Measurements from ENCODE around the gene LASP1. TPM values are rescaled to one million over a fixed set of nuclear protein-coding genes. Genes with fewer than 3 reads are reported as not detected.

Gene LASP1
- total RNA-seq, 4 donors from 2014 or later = 110 to 165 (median 137) TPM

GRCh38 chr17:38916771-38917170 is 46.9 kb downstream of the LASP1 start:
- H3K9me3 ChIP-seq = no peaks in the 10 kb centered on the region
- 66 to 67% methylated on average over 8 of the region's 8 CpGs for WGBS, 2 donors
- peaks cover 0 to 67% (median 19%) of the 10 kb centered on the region in 4 donors for H3K4me1 ChIP-seq
- no peak overlapping the region for H3K27ac ChIP-seq
- H3K27me3 ChIP-seq = no peaks in the 10 kb centered on the region
- H3K4me3 ChIP-seq = no peak overlapping the region
- DNase-seq (ENCODE audit: low spot score in 2 of 2) = no peak
- H3K36me3 ChIP-seq = peaks cover 0 to 85% (median 37%) of the 10 kb centered on the region in 3 donors
- TF ChIP-seq, protein P1, sequence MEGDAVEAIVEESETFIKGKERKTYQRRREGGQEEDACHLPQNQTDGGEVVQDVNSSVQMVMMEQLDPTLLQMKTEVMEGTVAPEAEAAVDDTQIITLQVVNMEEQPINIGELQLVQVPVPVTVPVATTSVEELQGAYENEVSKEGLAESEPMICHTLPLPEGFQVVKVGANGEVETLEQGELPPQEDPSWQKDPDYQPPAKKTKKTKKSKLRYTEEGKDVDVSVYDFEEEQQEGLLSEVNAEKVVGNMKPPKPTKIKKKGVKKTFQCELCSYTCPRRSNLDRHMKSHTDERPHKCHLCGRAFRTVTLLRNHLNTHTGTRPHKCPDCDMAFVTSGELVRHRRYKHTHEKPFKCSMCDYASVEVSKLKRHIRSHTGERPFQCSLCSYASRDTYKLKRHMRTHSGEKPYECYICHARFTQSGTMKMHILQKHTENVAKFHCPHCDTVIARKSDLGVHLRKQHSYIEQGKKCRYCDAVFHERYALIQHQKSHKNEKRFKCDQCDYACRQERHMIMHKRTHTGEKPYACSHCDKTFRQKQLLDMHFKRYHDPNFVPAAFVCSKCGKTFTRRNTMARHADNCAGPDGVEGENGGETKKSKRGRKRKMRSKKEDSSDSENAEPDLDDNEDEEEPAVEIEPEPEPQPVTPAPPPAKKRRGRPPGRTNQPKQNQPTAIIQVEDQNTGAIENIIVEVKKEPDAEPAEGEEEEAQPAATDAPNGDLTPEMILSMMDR (IDR thresholded peaks at IDR 0.05) = no peak
- TF ChIP-seq EP300 (IDR thresholded peaks at IDR 0.05) = no peak
- TF ChIP-seq POLR2A (IDR thresholded peaks at IDR 0.05) = no peak

- H3K27me3 ChIP-seq = no peaks in the 10 kb centered on the region
- peaks cover 0 to 67% (median 17%) of the 10 kb centered on the region in 4 donors for H3K4me1 ChIP-seq
- H3K27ac ChIP-seq = no peak overlapping the region
- 84 to 92% methylated on average over 3 of the region's 3 CpGs for WGBS, 2 donors
- H3K4me3 ChIP-seq = no peak overlapping the region
- no peaks in the 10 kb centered on the region for H3K9me3 ChIP-seq
- TF ChIP-seq POLR2A (IDR thresholded peaks at IDR 0.05) (no peak), EP300 (IDR thresholded peaks at IDR 0.05) (no peak)
- TF ChIP-seq, protein P1 (IDR thresholded peaks at IDR 0.05) = no peak
- peaks cover 0 to 82% (median 37%) of the 10 kb centered on the region in 3 donors for H3K36me3 ChIP-seq
- DNase-seq (ENCODE audit: low spot score in 2 of 2) = no peak
Observed at GRCh38 chr17:38917259-38917658, 47.4 kb downstream of the LASP1 start.

- 63 to 73% methylated on average over 37 of the region's 37 CpGs for WGBS, 2 donors
- H3K36me3 ChIP-seq = peaks cover 0 to 77% (median 37%) of the 10 kb centered on the region in 3 donors
- peaks cover 0 to 67% (median 23%) of the 10 kb centered on the region in 4 donors for H3K4me1 ChIP-seq
- H3K27me3 ChIP-seq = no peaks in the 10 kb centered on the region
- TF ChIP-seq EP300 (IDR thresholded peaks at IDR 0.05) = no peak
- TF ChIP-seq POLR2A (IDR thresholded peaks at IDR 0.05) = no peak
- TF ChIP-seq, protein P1 (IDR thresholded peaks at IDR 0.05) = no peak
- H3K27ac ChIP-seq = peak overlapping the region in 2 of 4 donors; percentile 77
- H3K9me3 ChIP-seq = no peaks in the 10 kb centered on the region
- no peak overlapping the region for H3K4me3 ChIP-seq
- DNase-seq (ENCODE audit: low spot score in 2 of 2) = no peak
Observed at GRCh38 chr17:38918129-38918913, 48.5 kb downstream of the LASP1 start.

DNA sequence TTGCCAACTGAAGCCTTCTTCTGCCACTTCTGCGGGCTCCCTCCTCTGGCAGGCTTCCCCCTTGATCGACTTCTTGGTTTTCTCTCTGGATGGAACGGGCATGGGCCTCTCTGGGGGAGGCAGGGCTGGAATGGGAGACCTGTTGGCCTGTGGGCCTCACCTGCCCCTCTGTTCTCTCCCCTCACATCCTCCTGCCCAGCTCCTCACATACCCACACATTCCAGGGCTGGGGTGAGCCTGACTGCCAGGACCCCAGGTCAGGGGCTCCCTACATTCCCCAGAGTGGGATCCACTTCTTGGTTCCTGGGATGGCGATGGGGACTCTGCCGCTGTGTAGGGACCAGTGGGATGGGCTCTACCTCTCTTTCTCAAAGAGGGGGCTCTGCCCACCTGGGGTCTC is 49.1 kb downstream of the LASP1 start:
- Histone ChIP-seq H3K27me3 (no peaks in the 10 kb centered on the region), H3K9me3 (no peaks in the 10 kb centered on the region), H3K4me1 (peaks cover 0 to 70% (median 25%) of the 10 kb centered on the region in 4 donors), H3K36me3 (peaks cover 0 to 71% (median 37%) of the 10 kb centered on the region in 3 donors), H3K4me3 (no peak overlapping the region), H3K27ac (peak overlapping the region in 2 of 4 donors; percentile 77)
- no peak for TF ChIP-seq POLR2A (IDR thresholded peaks at IDR 0.05)
- TF ChIP-seq, protein P1 (IDR thresholded peaks at IDR 0.05) = no peak
- no peak for TF ChIP-seq EP300 (IDR thresholded peaks at IDR 0.05)
- WGBS, 2 donors = 85 to 93% methylated on average over 5 of the region's 5 CpGs
- DNase-seq (ENCODE audit: low spot score in 2 of 2) = no peak

All from tibial nerve (tissue), 4 donors.